Measurements from ENCODE around the gene ADGRG6.
"Not testable (repeated sequence)": the region's sequence is repeated elsewhere in the genome, so short reads cannot be mapped to it uniquely, and the experiment has no call there.

Gene ADGRG6

GRCh38 chr6:142446576-142446975 lies 144.8 kb downstream of the ADGRG6 start:
- DNase-seq (ENCODE audit: low read depth) = no peak
- H3K4me3 ChIP-seq (ENCODE audit: low read depth, low read length) = no peak overlapping the region
- TF ChIP-seq CTCF (conservative IDR thresholded peaks at IDR 0.05; ENCODE audit: low read depth, low read length) = no peak

GRCh38 chr6:142448091-142448729 lies 146.4 kb downstream of the ADGRG6 start:
- H3K4me3 ChIP-seq (ENCODE audit: low read depth, low read length) = no peak overlapping the region
- no peak for DNase-seq (ENCODE audit: low read depth)
- TF ChIP-seq CTCF (conservative IDR thresholded peaks at IDR 0.05; ENCODE audit: low read depth, low read length) = no peak

- not testable (repeated sequence) for DNase-seq (ENCODE audit: low read depth)
These were observed 149.0 kb downstream of the ADGRG6 start for GRCh38 chr6:142450856-142451255.

GRCh38 chr6:142452993-142453392 lies 151.2 kb downstream of the ADGRG6 start:
- TF ChIP-seq CTCF (conservative IDR thresholded peaks at IDR 0.05; ENCODE audit: low read depth, low read length) = no peak
- H3K4me3 ChIP-seq (ENCODE audit: low read depth, low read length) = no peak overlapping the region
- no peak for DNase-seq (ENCODE audit: low read depth)

More at GRCh38 chr6:142450856-142451255, 149.0 kb downstream of the ADGRG6 start:
- not testable (repeated sequence) for H3K4me3 ChIP-seq (ENCODE audit: low read depth, low read length)

- H3K4me3 ChIP-seq (ENCODE audit: low read depth, low read length); DNase-seq (ENCODE audit: low read depth): not testable (repeated sequence)
These were observed 152.4 kb downstream of the ADGRG6 start for GRCh38 chr6:142454196-142454595.

- DNase-seq (ENCODE audit: low read depth); H3K4me3 ChIP-seq (ENCODE audit: low read depth, low read length): not testable (repeated sequence)
These were observed 153.0 kb downstream of the ADGRG6 start for GRCh38 chr6:142454848-142455247.

- no peak overlapping the region for H3K4me3 ChIP-seq (ENCODE audit: low read depth, low read length)
- TF ChIP-seq CTCF (conservative IDR thresholded peaks at IDR 0.05; ENCODE audit: low read depth, low read length) = no peak
- no peak for DNase-seq (ENCODE audit: low read depth)
These were observed 154.3 kb downstream of the ADGRG6 start for GRCh38 chr6:142455957-142456589.

GRCh38 chr6:142457638-142458406 lies 156.0 kb downstream of the ADGRG6 start:
- no peak overlapping the region for H3K4me3 ChIP-seq (ENCODE audit: low read depth, low read length)
- DNase-seq (ENCODE audit: low read depth) = no peak
- TF ChIP-seq CTCF (conservative IDR thresholded peaks at IDR 0.05; ENCODE audit: low read depth, low read length) = no peak

All from choroid plexus epithelial cell (primary cell).